Measurements from ENCODE around the gene HRK. TPM values are rescaled to one million over a fixed set of nuclear protein-coding genes. Genes with fewer than 3 reads are reported as not detected.

The HRK gene
- total and polyA plus RNA-seq, 2 of the 8 experiments (the other 6 are each of a cell fraction or from before 2014, with no cell fraction given), result 1.6 to 2.7 TPM

DNA sequence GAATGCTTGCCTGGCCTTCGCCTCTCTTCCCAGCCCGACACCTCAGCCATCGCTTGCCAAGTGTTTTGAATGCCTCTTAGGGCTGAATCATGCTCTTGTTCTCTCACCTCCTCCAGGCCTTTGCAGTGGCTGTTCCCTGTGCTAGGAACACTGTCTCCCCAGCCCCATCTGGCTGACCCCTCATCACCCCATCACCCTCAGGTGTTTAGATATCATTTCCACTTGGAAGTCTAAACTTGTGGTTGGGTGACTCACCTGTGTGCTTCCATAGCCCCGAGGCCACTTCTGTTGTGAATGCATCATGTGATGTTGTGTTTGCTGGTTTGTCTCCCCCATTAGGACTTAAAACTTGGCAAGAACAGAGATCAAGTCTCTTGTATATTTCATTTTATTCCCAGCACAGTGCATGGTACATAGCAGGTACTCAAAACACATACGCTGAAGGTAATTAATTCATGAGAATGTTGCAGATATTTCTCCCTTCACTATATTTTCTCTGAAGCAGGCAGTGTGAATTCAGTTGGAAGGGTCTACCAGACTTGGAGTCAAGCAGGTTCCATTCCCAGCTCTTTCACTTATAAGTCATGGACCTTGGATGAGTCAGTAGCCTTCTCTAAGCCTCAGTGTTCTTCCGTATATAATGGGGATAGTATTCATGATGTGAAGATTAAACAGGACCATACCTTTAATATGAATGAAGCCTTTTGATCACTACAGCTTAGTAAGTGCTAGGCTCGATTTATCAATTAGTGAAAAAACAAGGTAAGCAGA lies 67.8 kb downstream of the HRK start:
- Histone ChIP-seq H2BK5ac (ENCODE audit: low read depth, low read length) (no peak overlapping the region), H3K18ac (ENCODE audit: extremely low read depth, low read length) (no peak overlapping the region), H3K4me2 (ENCODE audit: insufficient read depth in 1 of 2, low read depth in 2 of 2, low read length in 2 of 2) (no peak overlapping the region), H3K36me3 (ENCODE audit: control insufficient read depth in 2 of 4, insufficient read depth in 4 of 4, low read length in 3 of 4) (no peaks in the 10 kb centered on the region; a peak in 2 of 8 replicates), H3K23ac (ENCODE audit: insufficient read length) (no peak overlapping the region), H3K23me2 (ENCODE audit: low read depth, low read length) (no peaks in the 10 kb centered on the region), H3K9ac (replicated peaks in 1 of 4; ENCODE audit: extremely low read depth in 1 of 4, low read depth in 3 of 4, low read length in 3 of 4) (no peak overlapping the region), H3K4ac (replicated peaks; ENCODE audit: insufficient read length, low read depth, low read length) (no peak overlapping the region), H4K91ac (replicated peaks; ENCODE audit: insufficient read length, low read length) (no peak overlapping the region), H3K79me2 (ENCODE audit: control insufficient read depth in 1 of 2, insufficient read depth in 2 of 2, low read length in 2 of 2) (no peaks in the 10 kb centered on the region), H2BK120ac (replicated peaks; ENCODE audit: low read depth, low read length) (no peak overlapping the region), H3K27ac (ENCODE audit: low read depth, low read length) (no peak overlapping the region), H3K9me3 (ENCODE audit: insufficient read depth in 2 of 2, low read depth in 1 of 2, low read length in 1 of 2) (no peaks in the 10 kb centered on the region), H4K8ac (ENCODE audit: extremely low read depth, insufficient read depth, low read length) (no peak overlapping the region), H4K20me1 (replicated peaks in 1 of 2; ENCODE audit: control insufficient read depth in 1 of 2, insufficient read depth in 2 of 2, low read length in 2 of 2) (peaks cover 0 to 2% of the 10 kb centered on the region in 2 experiments), H3K4me1 (replicated peaks in 1 of 4; ENCODE audit: control insufficient read depth in 3 of 4, insufficient read depth in 4 of 4, low read length in 3 of 4) (peaks cover 0 to 3% (median 1%) of the 10 kb centered on the region in 4 experiments; a peak in 2 of 7 replicates), H2BK20ac (ENCODE audit: low read length) (no peak overlapping the region), H3K27me3 (replicated peaks in 1 of 4; ENCODE audit: control insufficient read depth in 3 of 4, extremely low read depth in 1 of 4, insufficient read depth in 3 of 4, low read length in 3 of 4) (no peaks in the 10 kb centered on the region), H3K14ac (ENCODE audit: insufficient read length) (no peak overlapping the region), H3K79me1 (ENCODE audit: low read depth, low read length) (no peaks in the 10 kb centered on the region), H4K5ac (ENCODE audit: insufficient read length, low read depth, low read length) (no peak overlapping the region), H3K56ac (replicated peaks; ENCODE audit: insufficient read length, low read depth, low read length) (no peak overlapping the region), H2BK12ac (ENCODE audit: low read depth, low read length) (no peak overlapping the region), H2BK15ac (ENCODE audit: low read length) (no peak overlapping the region), H3K4me3 (ENCODE audit: extremely low read depth in 1 of 4, insufficient read depth in 2 of 4, low read depth in 3 of 4, low read length in 4 of 4) (no peak overlapping the region), H2AFZ (ENCODE audit: low read length) (no peak overlapping the region), H2AK5ac (ENCODE audit: low read depth, low read length) (no peak overlapping the region)
- CTCF ChIA-PET (ENCODE audit: partially characterized antibody), result no interaction called here
- no peak for DNase-seq (ENCODE audit: low read depth in 1 of 2, low spot score in 2 of 2)
- FAIRE-seq, result no peak
- POLR2A ChIA-PET (ENCODE audit: partially characterized antibody), result no interaction called here
- WGBS, 2 experiments (ENCODE audit: extremely low coverage in 1 of 2, insufficient coverage in 1 of 2, insufficient read length in 1 of 2, insufficient replicate concordance in 2 of 2, low coverage in 1 of 2, low lambda C conversion rate in 2 of 2, missing lambda C conversion rate in 1 of 2), result 88% methylated on average over 7 of the region's 7 CpGs; no CpG with 5 or more reads in 1 of the 2 experiments
- no peak for TF ChIP-seq EP300 (IDR thresholded peaks at IDR 0.05; ENCODE audit: borderline replicate concordance in 1 of 2, low read depth in 2 of 2, low read length in 2 of 2)
- TF ChIP-seq, protein P1, sequence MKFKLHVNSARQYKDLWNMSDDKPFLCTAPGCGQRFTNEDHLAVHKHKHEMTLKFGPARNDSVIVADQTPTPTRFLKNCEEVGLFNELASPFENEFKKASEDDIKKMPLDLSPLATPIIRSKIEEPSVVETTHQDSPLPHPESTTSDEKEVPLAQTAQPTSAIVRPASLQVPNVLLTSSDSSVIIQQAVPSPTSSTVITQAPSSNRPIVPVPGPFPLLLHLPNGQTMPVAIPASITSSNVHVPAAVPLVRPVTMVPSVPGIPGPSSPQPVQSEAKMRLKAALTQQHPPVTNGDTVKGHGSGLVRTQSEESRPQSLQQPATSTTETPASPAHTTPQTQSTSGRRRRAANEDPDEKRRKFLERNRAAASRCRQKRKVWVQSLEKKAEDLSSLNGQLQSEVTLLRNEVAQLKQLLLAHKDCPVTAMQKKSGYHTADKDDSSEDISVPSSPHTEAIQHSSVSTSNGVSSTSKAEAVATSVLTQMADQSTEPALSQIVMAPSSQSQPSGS (IDR thresholded peaks at IDR 0.05; ENCODE audit: low read length), result no peak
- no peak for TF ChIP-seq SP4 (IDR thresholded peaks at IDR 0.05; ENCODE audit: low read length)
- TF ChIP-seq, protein P2, sequence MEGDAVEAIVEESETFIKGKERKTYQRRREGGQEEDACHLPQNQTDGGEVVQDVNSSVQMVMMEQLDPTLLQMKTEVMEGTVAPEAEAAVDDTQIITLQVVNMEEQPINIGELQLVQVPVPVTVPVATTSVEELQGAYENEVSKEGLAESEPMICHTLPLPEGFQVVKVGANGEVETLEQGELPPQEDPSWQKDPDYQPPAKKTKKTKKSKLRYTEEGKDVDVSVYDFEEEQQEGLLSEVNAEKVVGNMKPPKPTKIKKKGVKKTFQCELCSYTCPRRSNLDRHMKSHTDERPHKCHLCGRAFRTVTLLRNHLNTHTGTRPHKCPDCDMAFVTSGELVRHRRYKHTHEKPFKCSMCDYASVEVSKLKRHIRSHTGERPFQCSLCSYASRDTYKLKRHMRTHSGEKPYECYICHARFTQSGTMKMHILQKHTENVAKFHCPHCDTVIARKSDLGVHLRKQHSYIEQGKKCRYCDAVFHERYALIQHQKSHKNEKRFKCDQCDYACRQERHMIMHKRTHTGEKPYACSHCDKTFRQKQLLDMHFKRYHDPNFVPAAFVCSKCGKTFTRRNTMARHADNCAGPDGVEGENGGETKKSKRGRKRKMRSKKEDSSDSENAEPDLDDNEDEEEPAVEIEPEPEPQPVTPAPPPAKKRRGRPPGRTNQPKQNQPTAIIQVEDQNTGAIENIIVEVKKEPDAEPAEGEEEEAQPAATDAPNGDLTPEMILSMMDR (IDR thresholded peaks at IDR 0.05; ENCODE audit: control extremely low read depth in 1 of 3, insufficient read depth in 1 of 3, low read depth in 1 of 3, low read length in 3 of 3), result no peak
- no peak for TF ChIP-seq CEBPB (IDR thresholded peaks at IDR 0.05; ENCODE audit: low read depth, low read length)
- TF ChIP-seq TEAD4 (IDR thresholded peaks at IDR 0.05; ENCODE audit: low read depth, low read length), result no peak
- no peak for TF ChIP-seq TAF1 (IDR thresholded peaks at IDR 0.05; ENCODE audit: low read depth, low read length)
- TF ChIP-seq BRCA1 (IDR thresholded peaks at IDR 0.05; ENCODE audit: low read depth, low read length), result no peak
- TF ChIP-seq NRF1 (IDR thresholded peaks at IDR 0.05; ENCODE audit: low read depth, low read length), result no peak
